Lung (tissue), 12 donors: ENCODE data around the gene TRIM65. TPM values are rescaled to one million over a fixed set of nuclear protein-coding genes. Genes with fewer than 3 reads are reported as not detected.

ENCODE experiments used
- ATAC-seq: fragments of 200-7000 bp; cut with Tn5 transposase; one replicate; pipeline ENCODE4 v1.9.1; 2020; ENCODE audit warnings: moderate number of reproducible peaks; ENCODE audit not compliant: insufficient read depth, low FRiP score
- DNase-seq, 3 donors: peaks; one replicate each; pipeline ENCODE4 v3.0.0-alpha.2; 2013 to 2017
- H3K27ac ChIP-seq, 2 donors: one replicate each; pipeline ENCODE4 v1.5.1; 2013; ENCODE audit warnings: mild to moderate bottlenecking in 2 of 2, moderate library complexity in 2 of 2, control low read depth in 1 of 2, inconsistent platforms in 1 of 2, low read depth in 1 of 2, low read length in 1 of 2
- H3K27me3 ChIP-seq, 3 donors: one replicate each; pipeline ENCODE4 v1.5.1; 2013; ENCODE audit warnings: low read length in 2 of 3; ENCODE audit not compliant: control insufficient read depth in 3 of 3, insufficient read depth in 3 of 3
- H3K36me3 ChIP-seq, 4 donors: one replicate each; pipeline ENCODE4 v1.5.1; 2013; ENCODE audit warnings: low read length in 4 of 4, mild to moderate bottlenecking in 1 of 4, moderate library complexity in 1 of 4; ENCODE audit not compliant: control insufficient read depth in 4 of 4, insufficient read depth in 4 of 4
- H3K4me1 ChIP-seq, 5 donors: one replicate each; pipeline ENCODE4 v1.5.1; 2013; ENCODE audit warnings: low read length in 5 of 5, mild to moderate bottlenecking in 2 of 5, moderate library complexity in 1 of 5; ENCODE audit not compliant: control insufficient read depth in 5 of 5, insufficient read depth in 5 of 5
- H3K4me3 ChIP-seq: one replicate; pipeline ENCODE4 v1.5.1; 2013; ENCODE audit warnings: mild to moderate bottlenecking, control low read depth, moderate library complexity
- H3K9ac ChIP-seq, 2 donors: one replicate each; pipeline ENCODE4 v1.5.1; 2013; ENCODE audit warnings: low read length in 2 of 2, control low read depth in 1 of 2; ENCODE audit not compliant: insufficient read depth in 1 of 2
- H3K9me3 ChIP-seq, 4 donors: one replicate each; pipeline ENCODE4 v1.5.1; 2013; ENCODE audit warnings: low read length in 3 of 4, mild to moderate bottlenecking in 1 of 4, moderate library complexity in 1 of 4; ENCODE audit not compliant: control insufficient read depth in 4 of 4, insufficient read depth in 3 of 4
- CTCF ChIP-seq: IDR thresholded peaks from 2 replicates; pipeline ENCODE4 v1.5.1; 2012; ENCODE audit warnings: mild to moderate bottlenecking; ENCODE audit errors: control extremely low read depth, extremely low read depth
- WGBS, 2 donors: extraction: QIAGEN DNeasy Blood & Tissue Kit; methylation state at CpG; one replicate each; pipeline ENCODE4 v1.1.7; 2013; 5-methylcytosine and 5-hydroxymethylcytosine counted together
- polyA plus RNA-seq, 2 donors: library from polyadenylated mRNA; stranded (reverse); fragments of 200-250 nt; gene quantifications; one replicate each; pipeline ENCODE4 v1.2.1, GENCODE V29; 2013
- total RNA-seq, 2 donors: library from RNA; depleted of rRNA in 1 of 2; stranded (reverse); fragments of >200 nt in 1 of 2; gene quantifications; one replicate each; pipeline ENCODE4 v1.2.1, GENCODE V29; 2014 to 2021
- donor health status: control.
- donor health status: control.
- donor health status: Bipolar disorder and iron deficiency.
- donor health status: healthy.
- donor health status: DM: yes; HTN: yes; CAD: no.

The TRIM65 gene
- total and polyA plus RNA-seq, 4 donors = 12.7 to 32.9 (median 21.2) TPM

DNA sequence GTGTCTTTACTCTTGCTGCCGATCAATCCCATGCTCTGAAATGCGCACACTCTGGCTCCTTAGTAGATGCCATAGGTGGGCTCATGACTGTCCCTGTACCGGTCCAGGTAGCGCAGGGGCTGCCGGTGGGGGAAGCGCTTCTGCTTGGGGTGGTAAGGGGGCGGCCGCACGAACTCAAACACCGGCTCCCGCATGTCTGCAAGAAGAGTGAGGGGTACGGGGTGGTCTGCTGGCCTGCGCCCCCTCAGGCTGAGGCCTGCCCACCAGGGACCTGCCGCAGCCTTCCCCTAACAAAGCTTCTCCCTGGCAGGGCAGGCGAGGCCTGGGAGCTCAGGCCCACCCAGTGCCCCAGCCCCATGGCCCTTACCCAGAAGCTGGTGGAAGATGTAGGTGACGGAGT is 2.0 kb upstream of the TRIM65 start:
- Histone ChIP-seq H3K4me1 (peaks cover 0 to 29% (median 9%) of the 10 kb centered on the region in 5 donors), H3K4me3 (no peak overlapping the region), H3K36me3 (peaks cover 0 to 31% (median 12%) of the 10 kb centered on the region in 4 donors), H3K27ac (no peak overlapping the region), H3K27me3 (no peaks in the 10 kb centered on the region), H3K9me3 (no peaks in the 10 kb centered on the region), H3K9ac (no peak overlapping the region)
- no peak for TF ChIP-seq CTCF
- ATAC-seq = no peak
- no peak for DNase-seq
- 96 to 97% methylated on average over 16 of the region's 16 CpGs for WGBS, 2 donors

- H3K27ac ChIP-seq = no peak overlapping the region
- ATAC-seq = no peak
- peaks cover 0 to 29% (median 9%) of the 10 kb centered on the region in 5 donors for H3K4me1 ChIP-seq
- no peak for TF ChIP-seq CTCF
- H3K27me3 ChIP-seq = no peaks in the 10 kb centered on the region
- H3K9me3 ChIP-seq = no peaks in the 10 kb centered on the region
- WGBS, 2 donors = 90 to 95% methylated on average over 8 of the region's 8 CpGs
- no peak overlapping the region for H3K9ac ChIP-seq
- no peak for DNase-seq
- peaks cover 0 to 31% (median 12%) of the 10 kb centered on the region in 4 donors for H3K36me3 ChIP-seq
- no peak overlapping the region for H3K4me3 ChIP-seq
Observed at GRCh38 chr17:75898065-75898464, 1.3 kb upstream of the TRIM65 start.

GRCh38 chr17:75897160-75898019 is 639 bp upstream of the TRIM65 start:
- H3K4me3 ChIP-seq = no peak overlapping the region
- no peak for TF ChIP-seq CTCF
- peaks cover 0 to 29% (median 9%) of the 10 kb centered on the region in 5 donors for H3K4me1 ChIP-seq
- DNase-seq (peak in 2 of 3 donors; percentile 43 to 49), ATAC-seq (no peak)
- peak overlapping the region; percentile 95 for H3K27ac ChIP-seq
- WGBS, 2 donors = 59 to 73% methylated on average over 28 to 37 of the region's 37 CpGs
- peaks cover 0 to 36% (median 12%) of the 10 kb centered on the region in 4 donors for H3K36me3 ChIP-seq
- H3K9me3 ChIP-seq = no peaks in the 10 kb centered on the region
- H3K27me3 ChIP-seq = no peaks in the 10 kb centered on the region
- no peak overlapping the region for H3K9ac ChIP-seq
